GM12878 (cell line): ENCODE measurements around the gene BCAS4. TPM values are rescaled to one million over a fixed set of nuclear protein-coding genes. Genes with fewer than 3 reads are reported as not detected.
A peak's percentile ranks its signal among the peaks of the same experiment; 100 is the strongest.

Source experiments
- CBX3 ChIP-seq: fragments of 200-600 bp; sonication (generic); IDR thresholded peaks from 2 replicates; pipeline ENCODE4 v1.6.1; 2016; ENCODE audit warnings: low read depth, borderline replicate concordance
- CEBPZ ChIP-seq: fragments of 150-350 bp; IDR thresholded peaks from 2 replicates; pipeline ENCODE4 v1.6.1; 2016; ENCODE audit warnings: low read depth, low read length
- CHD1 ChIP-seq: IDR thresholded peaks from 2 replicates; pipeline ENCODE4 v1.6.1; 2012; ENCODE audit warnings: low read depth, low read length, improper control_type of control experiment
- EP300 ChIP-seq, 2 experiments: fragments of 150-350 bp in 1 of 2; IDR thresholded peaks; 2 replicates each; pipeline ENCODE4 v1.6.1; 2011 to 2012; ENCODE audit warnings: low read depth in 2 of 2, low read length in 2 of 2, borderline replicate concordance in 1 of 2, improper control_type of control experiment in 1 of 2, inconsistent platforms in 1 of 2; ENCODE audit not compliant: control insufficient read depth in 1 of 2
- IRF5 ChIP-seq: fragments of 450-650 bp; IDR thresholded peaks from 2 replicates; pipeline ENCODE4 v1.6.1; 2017; ENCODE audit warnings: borderline replicate concordance
- MTA3 ChIP-seq: IDR thresholded peaks from 2 replicates; pipeline ENCODE4 v1.6.1; 2012; ENCODE audit warnings: low read length, inconsistent platforms, borderline replicate concordance
- NKRF ChIP-seq: fragments of 450-650 bp; conservative IDR thresholded peaks from 2 replicates; pipeline ENCODE4 v1.6.1; 2017; ENCODE audit warnings: mild to moderate bottlenecking, moderate library complexity
- PAX5 ChIP-seq: IDR thresholded peaks from 2 replicates; pipeline ENCODE4 v1.6.1; 2011; ENCODE audit warnings: low read depth, low read length, borderline replicate concordance
- POU2F2 ChIP-seq: IDR thresholded peaks from 3 replicates; pipeline ENCODE4 v1.6.1; 2011; ENCODE audit warnings: low read depth, mild to moderate bottlenecking, low read length, borderline replicate concordance
- RCOR1 ChIP-seq: conservative IDR thresholded peaks from 2 replicates; pipeline ENCODE4 v1.6.1; 2012; ENCODE audit warnings: low read depth, low read length, improper control_type of control experiment
- SMAD5 ChIP-seq: IDR thresholded peaks from 2 replicates; pipeline ENCODE4 v1.6.1; 2016; ENCODE audit warnings: antibody characterized with exemption, low read depth
- SRF ChIP-seq, 2 experiments: IDR thresholded peaks; 2 replicates each; pipeline ENCODE4 v1.6.1; 2011; ENCODE audit warnings: low read depth in 2 of 2, low read length in 2 of 2, mild to moderate bottlenecking in 1 of 2, moderate library complexity in 1 of 2
- ZBTB40 ChIP-seq: fragments of 450-650 bp; IDR thresholded peaks from 2 replicates; pipeline ENCODE4 v1.6.1; 2016; ENCODE audit warnings: mild to moderate bottlenecking, moderate library complexity, borderline replicate concordance
- polyA plus RNA-seq, 11 experiments: library from polyadenylated mRNA; depleted of rRNA in 4 of 11; unstranded in 6 of 11; stranded (reverse) in 5 of 11; fragments of >200 nt; fragmentation: Nextera tagmentation in 4 of 11; fragmentation: Illumina TruSeq in 1 of 11; extraction: Ambion mirVana in 4 of 11; extraction: Trizol in 1 of 11; gene quantifications; 1 replicate in 1 of 11; 2 replicates in 10 of 11; pipeline versions ENCODE4 v1.2.1 to v1.2.3, GENCODE V29; 2011 to 2016; ENCODE audit warnings: inconsistent platforms in 2 of 11, missing spikeins in 2 of 11, low read depth in 1 of 11
- total RNA-seq, 4 experiments: library from RNA; depleted of rRNA in 3 of 4; stranded (reverse); fragments of >200 nt in 3 of 4; fragmentation: Illumina TruSeq in 1 of 4; extraction: Trizol in 1 of 4; gene quantifications; 2 replicates each; pipeline versions ENCODE4 v1.2.1 to v1.2.3, GENCODE V29; 2013 to 2021
- TF ChIP-seq, protein P1 (sequence below): fragments of 450-650 bp; IDR thresholded peaks from 2 replicates; pipeline ENCODE4 v1.6.1; 2016; ENCODE audit warnings: mild to moderate bottlenecking
- TF ChIP-seq, protein P2 (sequence below): fragments of 450-650 bp; IDR thresholded peaks from 2 replicates; pipeline ENCODE4 v1.6.1; 2016; ENCODE audit warnings: mild to moderate bottlenecking

The BCAS4 gene
- total and polyA plus RNA-seq, 10 of the 15 experiments (the other 5 are each of a cell fraction or from before 2014, with no cell fraction given) = 14.8 to 214 (median 65.3) TPM

DNA sequence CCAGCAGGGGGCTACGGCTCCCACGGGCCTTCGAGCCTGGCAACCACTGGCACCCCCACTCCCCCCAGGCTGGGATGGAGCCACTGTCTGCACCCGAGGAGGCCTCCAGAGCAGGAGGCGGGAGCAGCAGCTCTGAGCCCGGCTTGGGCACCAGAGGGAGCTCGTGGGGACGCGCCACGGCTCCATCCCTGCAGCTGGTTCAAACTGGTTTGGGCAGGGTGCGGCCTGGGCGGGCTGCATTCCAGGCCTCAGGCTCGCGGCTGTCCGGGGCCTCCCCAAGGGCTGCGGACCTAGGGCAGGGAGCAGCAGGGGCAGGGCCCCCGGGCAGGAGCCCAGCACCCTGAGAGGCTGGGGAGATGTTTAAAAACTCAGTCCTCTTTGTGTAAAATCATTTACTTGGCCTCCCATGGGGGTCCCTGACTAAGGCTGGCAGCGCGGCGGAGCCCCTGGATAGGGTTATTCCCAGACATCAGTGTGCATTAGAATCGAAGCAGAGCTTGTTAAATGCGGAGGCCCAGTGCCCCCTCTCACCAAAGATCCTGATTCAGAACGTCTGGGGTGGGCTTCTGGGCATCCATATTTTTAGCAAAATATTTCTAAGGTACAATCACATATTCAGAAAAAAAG lies 4.1 kb upstream of the BCAS4 start (continued):
- TF ChIP-seq ZBTB40 (no peak), PAX5 (no peak), SRF (IDR thresholded peaks at IDR 0.05; ENCODE audit: low read depth in 2 of 2, low read length in 2 of 2) (no peak), MTA3 (no peak), CHD1 (no peak), POU2F2 (no peak; the same call in 2 of the 3 replicates), SMAD5 (no peak), NKRF (no peak; the same call in 1 of the 2 replicates), IRF5 (no peak), CEBPZ (no peak), RCOR1 (no peak), CBX3 (no peak), EP300 (IDR thresholded peaks at IDR 0.05; ENCODE audit: borderline replicate concordance in 1 of 2, control insufficient read depth in 1 of 2, low read depth in 2 of 2, low read length in 2 of 2) (no peak)
- TF ChIP-seq, protein P1, sequence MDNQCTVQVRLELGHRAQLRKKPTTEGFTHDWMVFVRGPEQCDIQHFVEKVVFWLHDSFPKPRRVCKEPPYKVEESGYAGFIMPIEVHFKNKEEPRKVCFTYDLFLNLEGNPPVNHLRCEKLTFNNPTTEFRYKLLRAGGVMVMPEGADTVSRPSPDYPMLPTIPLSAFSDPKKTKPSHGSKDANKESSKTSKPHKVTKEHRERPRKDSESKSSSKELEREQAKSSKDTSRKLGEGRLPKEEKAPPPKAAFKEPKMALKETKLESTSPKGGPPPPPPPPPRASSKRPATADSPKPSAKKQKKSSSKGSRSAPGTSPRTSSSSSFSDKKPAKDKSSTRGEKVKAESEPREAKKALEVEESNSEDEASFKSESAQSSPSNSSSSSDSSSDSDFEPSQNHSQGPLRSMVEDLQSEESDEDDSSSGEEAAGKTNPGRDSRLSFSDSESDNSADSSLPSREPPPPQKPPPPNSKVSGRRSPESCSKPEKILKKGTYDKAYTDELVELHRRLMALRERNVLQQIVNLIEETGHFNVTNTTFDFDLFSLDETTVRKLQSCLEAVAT = no peak
- TF ChIP-seq, protein P2, sequence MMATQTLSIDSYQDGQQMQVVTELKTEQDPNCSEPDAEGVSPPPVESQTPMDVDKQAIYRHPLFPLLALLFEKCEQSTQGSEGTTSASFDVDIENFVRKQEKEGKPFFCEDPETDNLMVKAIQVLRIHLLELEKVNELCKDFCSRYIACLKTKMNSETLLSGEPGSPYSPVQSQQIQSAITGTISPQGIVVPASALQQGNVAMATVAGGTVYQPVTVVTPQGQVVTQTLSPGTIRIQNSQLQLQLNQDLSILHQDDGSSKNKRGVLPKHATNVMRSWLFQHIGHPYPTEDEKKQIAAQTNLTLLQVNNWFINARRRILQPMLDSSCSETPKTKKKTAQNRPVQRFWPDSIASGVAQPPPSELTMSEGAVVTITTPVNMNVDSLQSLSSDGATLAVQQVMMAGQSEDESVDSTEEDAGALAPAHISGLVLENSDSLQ = peak; percentile 11; the same call in 1 of the 2 replicates
